Ramos (cell line): ENCODE results near the gene SELENOF.

Experiments
- in situ Hi-C: fragments of 300-500 bp; cut with MboI; formaldehyde crosslinking; loops from one replicate; pipeline ENCODE4 v1.14.3; 2022; ENCODE audit warnings: low sequenced_read_pairs; ENCODE audit not compliant: unreplicated experiment

Gene SELENOF

GRCh38 chr1:86862920-86863319, 51.0 kb downstream of the SELENOF start:
- in situ Hi-C loops: no loop called here

- in situ Hi-C loops: no loop called here
These were observed 52.5 kb downstream of the SELENOF start for GRCh38 chr1:86861424-86861823.

DNA sequence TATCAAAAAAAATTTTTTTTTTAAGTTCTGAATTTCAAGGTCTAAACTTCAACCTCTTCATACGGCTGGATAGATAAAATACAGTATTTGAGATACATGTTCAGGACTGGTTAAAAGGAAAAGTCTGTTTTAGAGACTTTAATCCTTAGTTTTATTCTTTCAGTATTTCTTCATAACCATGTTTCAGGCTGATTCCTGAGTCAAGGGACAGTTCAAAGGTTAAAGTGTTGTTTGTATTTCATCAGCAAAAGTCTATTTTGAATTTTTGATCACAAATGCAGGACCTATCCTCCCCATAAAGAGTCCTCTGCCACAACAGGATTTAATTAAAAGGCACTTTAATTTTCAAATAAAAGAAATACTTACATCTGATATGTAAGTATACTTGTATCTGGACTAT, 53.5 kb downstream of the SELENOF start:
- in situ Hi-C loops: no loop called here

DNA sequence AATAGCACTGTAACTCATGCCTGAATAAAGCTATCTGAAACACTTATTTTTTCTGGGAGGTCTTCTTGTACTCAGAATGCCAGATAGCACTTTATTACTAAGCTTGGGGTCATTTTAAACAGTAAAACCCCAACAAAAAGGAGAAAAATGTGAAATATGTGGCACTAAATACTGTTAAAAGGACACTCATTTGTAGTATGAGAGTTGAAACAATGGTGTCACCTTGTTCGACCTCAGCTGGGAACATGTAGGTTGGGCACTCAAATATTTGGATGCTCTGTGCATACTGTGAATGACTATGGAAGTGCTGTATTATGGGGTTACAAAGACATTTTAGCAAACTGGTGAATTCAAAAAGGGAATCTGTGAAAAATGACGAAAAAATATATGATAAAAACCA, 53.9 kb downstream of the SELENOF start:
- in situ Hi-C loops: no loop called here

DNA sequence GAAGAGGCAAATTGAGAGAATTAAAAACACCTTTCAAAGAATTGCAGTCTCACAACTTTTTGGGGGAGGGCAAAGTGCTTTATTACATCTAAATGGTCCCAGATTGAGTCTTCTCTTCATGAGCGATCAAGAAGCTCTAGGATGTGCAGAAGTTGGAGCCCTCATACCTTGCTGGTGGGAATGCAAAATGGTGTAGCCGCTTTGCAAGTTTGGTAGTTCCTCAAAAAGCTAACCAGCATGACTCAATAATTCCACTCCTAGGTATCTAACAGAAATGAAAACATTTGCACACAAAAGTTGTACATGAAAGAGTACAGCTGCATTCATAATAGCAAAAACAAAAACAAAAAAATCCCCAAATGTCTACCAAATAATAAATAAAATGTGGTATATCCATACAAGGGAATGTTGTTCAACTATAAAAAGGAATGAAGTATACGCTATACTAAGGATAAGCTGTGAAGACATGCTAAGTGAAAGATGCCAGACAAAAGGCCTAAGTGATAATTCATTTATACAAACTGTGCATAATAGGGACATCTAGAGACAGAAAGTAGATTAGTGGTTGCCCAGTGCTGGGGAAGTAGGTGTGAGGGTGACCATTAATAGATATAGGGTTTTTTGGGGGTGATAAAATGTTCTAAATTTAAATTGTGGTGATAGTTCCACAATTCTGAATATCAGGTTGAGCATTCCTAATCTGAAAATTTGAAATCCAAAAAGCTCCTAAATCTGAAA, 55.2 kb downstream of the SELENOF start:
- in situ Hi-C loops: no loop called here

- in situ Hi-C loops: no loop called here
These were observed 57.7 kb downstream of the SELENOF start for GRCh38 chr1:86856196-86856595.

GRCh38 chr1:86854352-86854751, 59.6 kb downstream of the SELENOF start:
- in situ Hi-C loops: no loop called here

GRCh38 chr1:86852782-86853408, 61.0 kb downstream of the SELENOF start:
- in situ Hi-C loops: no loop called here

DNA sequence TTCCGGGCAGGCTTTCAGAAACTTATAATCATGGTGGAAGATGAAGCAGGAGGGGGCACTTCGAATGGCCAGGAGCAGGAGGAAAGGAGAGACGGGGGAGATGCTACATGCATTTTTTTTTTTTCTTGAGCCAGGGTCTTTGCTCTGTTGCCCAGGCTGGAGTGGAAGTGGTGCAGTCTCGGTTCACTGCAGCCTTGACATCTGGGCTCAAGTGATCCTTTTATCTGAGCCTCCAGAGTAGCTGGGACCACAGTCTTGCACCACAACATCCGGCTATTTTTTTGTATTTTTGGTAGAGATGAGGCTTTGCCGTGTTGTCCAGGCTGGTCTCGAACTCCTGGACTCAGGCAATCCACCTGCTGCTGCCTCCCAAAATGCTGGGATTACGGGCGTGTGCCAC, 61.6 kb downstream of the SELENOF start:
- in situ Hi-C loops: no loop called here

DNA sequence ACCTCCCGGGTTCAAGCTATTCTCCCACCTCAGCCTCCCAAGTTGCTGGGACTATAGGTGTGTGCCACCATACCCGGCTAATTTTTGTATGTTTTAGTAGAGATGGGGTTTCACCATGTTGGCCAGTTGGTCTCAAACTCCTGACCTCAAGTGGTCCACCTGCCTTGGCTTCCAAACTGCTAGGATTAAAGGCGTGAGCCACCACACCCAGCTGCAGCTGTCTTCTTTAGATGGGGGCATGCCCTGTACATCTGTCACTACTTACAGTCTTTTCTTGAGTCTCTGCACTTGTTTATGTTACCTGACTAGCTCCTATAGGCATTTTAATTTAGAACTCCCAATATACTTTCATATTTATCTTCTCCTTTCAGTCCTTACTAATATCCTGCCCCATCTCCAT, 64.2 kb downstream of the SELENOF start:
- in situ Hi-C loops: no loop called here

DNA sequence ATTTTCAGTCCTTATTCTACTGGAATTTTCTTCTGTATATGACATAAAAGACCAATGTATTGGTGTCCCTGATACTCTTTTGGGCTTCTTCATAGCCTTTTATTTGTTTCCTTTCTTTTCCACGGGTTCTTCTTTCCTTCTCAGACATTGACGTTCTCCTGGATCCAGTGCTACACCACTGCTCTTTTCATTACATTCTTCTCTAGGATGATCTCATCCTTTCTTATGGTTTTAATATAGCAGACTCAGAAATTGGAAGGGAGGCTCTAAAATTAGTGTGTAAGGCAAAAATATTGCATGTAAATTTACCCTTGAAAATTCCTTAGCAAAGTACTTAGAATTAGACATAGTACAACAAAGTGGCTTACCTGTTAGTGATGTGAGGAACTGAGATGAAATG, 65.3 kb downstream of the SELENOF start:
- in situ Hi-C loops: no loop called here

- in situ Hi-C loops: no loop called here
These were observed 67.7 kb downstream of the SELENOF start for GRCh38 chr1:86846164-86846647.

GRCh38 chr1:86845514-86845913, 68.4 kb downstream of the SELENOF start:
- in situ Hi-C loops: no loop called here

GRCh38 chr1:86841116-86841515, 72.8 kb downstream of the SELENOF start:
- in situ Hi-C loops: no loop called here

DNA sequence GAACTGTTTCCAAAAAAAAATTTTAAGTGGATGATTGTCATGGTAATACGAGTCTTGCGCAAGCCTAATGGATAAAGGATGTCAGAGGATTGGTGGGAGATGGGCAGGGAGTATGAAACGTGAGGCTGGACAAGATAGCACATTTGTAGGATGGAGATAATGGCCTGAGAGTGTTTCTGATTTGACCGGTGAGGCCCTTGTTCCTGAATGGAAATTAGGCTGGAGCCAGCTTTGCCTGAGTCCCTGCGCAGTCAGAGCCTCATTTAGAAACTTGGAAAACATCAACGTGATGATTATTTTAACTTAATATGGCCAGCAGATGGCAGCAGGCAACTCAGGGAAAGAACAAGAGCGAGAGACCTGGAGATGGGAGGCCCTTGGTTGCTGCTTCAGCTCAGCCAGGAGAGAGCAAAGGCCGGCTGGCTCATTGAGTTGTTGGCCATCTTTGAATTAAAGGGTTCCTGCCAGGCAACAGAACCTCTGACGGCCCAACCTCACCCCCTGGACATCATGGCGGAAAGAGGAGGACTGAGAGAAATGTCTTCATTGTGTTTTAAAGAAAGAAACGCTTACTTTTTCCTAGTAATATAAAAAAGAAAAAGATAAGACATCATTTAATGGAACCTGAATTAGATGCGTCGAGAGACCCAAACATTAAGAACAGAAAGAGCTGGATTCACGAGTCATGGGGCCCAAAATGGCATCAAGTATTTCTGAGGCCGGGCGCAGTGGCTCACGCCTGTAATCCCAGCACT, 80.3 kb downstream of the SELENOF start:
- in situ Hi-C loops: loop anchor here (5.0 kb wide), 1 partner anchor 244 kb away; no protein-coding TSS in a partner anchor

DNA sequence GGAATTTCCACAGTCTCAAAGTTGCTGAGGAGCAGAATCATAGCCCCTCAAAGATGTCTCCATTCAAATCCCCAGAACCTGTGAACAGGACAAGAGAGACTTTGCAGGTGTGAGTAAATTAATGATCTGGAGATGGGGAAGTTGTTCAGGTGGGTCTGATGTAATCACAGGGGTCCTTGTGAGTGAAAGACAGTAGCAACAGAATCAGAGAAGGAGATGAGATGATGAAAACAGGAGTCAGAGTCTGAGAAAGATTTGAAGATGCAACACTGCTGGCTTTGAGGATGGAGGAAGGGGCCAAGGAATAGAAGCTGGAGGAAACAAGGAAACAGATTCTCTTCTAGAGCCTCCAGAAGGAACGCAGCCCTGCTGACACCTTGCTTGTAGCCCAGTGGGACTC, 81.5 kb downstream of the SELENOF start:
- in situ Hi-C loops: loop anchor here (5.0 kb wide), 1 partner anchor 245 kb away; no protein-coding TSS in a partner anchor

- in situ Hi-C loops: no loop called here
These were observed 84.6 kb downstream of the SELENOF start for GRCh38 chr1:86829321-86829720.

GRCh38 chr1:86828024-86828423, 85.9 kb downstream of the SELENOF start:
- in situ Hi-C loops: no loop called here

GRCh38 chr1:86826856-86827255, 87.1 kb downstream of the SELENOF start:
- in situ Hi-C loops: no loop called here

GRCh38 chr1:86825319-86825718, 88.6 kb downstream of the SELENOF start:
- in situ Hi-C loops: no loop called here
